Activated CD4-positive, alpha-beta T cell treated with anti-CD3 and anti-CD28 coated beads for 36 hours (primary cell): ENCODE data around the gene KIF13A. TPM values are rescaled to one million over a fixed set of nuclear protein-coding genes. Genes with fewer than 3 reads are reported as not detected.

Source experiments
- ATAC-seq: fragments of 200-7000 bp; cut with Tn5 transposase; one replicate; pipeline ENCODE4 v1.10.0; 2021; ENCODE audit warnings: mild to moderate bottlenecking, moderate library complexity
- CTCF ChIA-PET: fragments of 350-600 bp; sonication (Branson Sonifier 250); formaldehyde crosslinking; loops from one replicate; lab custom pipeline; 2021; ENCODE audit warnings: antibody characterized with exemption; lab: Charles Lee
- POLR2A ChIA-PET: fragments of 350-600 bp; sonication (Branson Sonifier 250); formaldehyde crosslinking; loops from one replicate; lab custom pipeline; 2021; ENCODE audit warnings: antibody characterized with exemption, inconsistent platforms; lab: Charles Lee
- DNase-seq: peaks from one replicate; pipeline ENCODE4 v3.0.0-alpha.2; 2020
- H3K27ac Mint-ChIP-seq: one replicate; pipeline ENCODE4 v1.8.0; 2021; ENCODE audit warnings: mixed read lengths
- H3K27me3 Mint-ChIP-seq: one replicate; pipeline ENCODE4 v1.8.0; 2021; ENCODE audit warnings: mixed read lengths
- H3K36me3 Mint-ChIP-seq: one replicate; pipeline ENCODE4 v1.8.0; 2021; ENCODE audit warnings: low read depth, mixed read lengths
- H3K4me1 Mint-ChIP-seq: one replicate; pipeline ENCODE4 v1.8.0; 2021; ENCODE audit warnings: mixed read lengths
- H3K4me3 Mint-ChIP-seq: one replicate; pipeline ENCODE4 v1.8.0; 2021; ENCODE audit warnings: mild to moderate bottlenecking, moderate library complexity, mixed read lengths
- H3K9me3 Mint-ChIP-seq: one replicate; pipeline ENCODE4 v1.8.0; 2021; ENCODE audit warnings: low read depth, mixed read lengths
- intact Hi-C, 2 experiments: fragments of 100-400 bp; cut with DNase I in 1 of 2; cut with micrococcal nuclease in 1 of 2; formaldehyde crosslinking; loops; one replicate each; pipeline versions ENCODE4 v1.14.2 to v1.15.1; 2022 to 2024; cut with DNase I, micrococcal nuclease
- total RNA-seq, 2 experiments: library from RNA; stranded (reverse); gene quantifications; one replicate each; pipeline ENCODE4 v1.2.3, GENCODE V29; 2021

KIF13A gene
- total RNA-seq, 2 experiments from 2014 or later, result 0.07 TPM; not detected in 1

DNA sequence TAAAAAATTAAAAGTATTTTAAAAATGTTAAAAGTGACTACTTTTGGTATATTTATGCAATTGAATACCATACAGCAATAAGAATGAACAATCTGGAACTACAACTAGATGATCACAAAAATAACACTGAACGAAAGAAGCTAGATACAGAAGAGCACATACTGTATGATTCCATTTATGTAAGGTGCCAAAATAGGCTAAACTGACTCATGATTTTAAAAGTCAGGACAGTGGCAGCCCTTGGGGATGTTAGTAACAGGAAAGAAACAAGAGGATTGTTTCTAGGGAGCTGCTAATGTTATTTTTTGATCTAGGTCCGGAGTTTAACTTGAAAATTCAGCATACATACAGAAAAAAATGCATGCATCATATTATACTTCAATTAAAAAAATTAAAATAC is 42.3 kb downstream of the KIF13A start:
- H3K4me1 Mint-ChIP-seq, result no peaks in the 10 kb centered on the region
- ChIA-PET POLR2A (no interaction called here), CTCF (no interaction called here)
- no peak overlapping the region for H3K27ac Mint-ChIP-seq
- intact Hi-C loops, result no loop called here
- peaks cover 8% of the 10 kb centered on the region for H3K27me3 Mint-ChIP-seq
- no peaks in the 10 kb centered on the region for H3K9me3 Mint-ChIP-seq
- H3K4me3 Mint-ChIP-seq, result no peak overlapping the region
- DNase-seq, result no peak
- H3K36me3 Mint-ChIP-seq, result no peaks in the 10 kb centered on the region
- no peak for ATAC-seq

- CTCF ChIA-PET, result interaction anchor here (0.6 to 1.0 kb wide), 2 partner anchors 15 to 31 kb away, joined by 3 read pairs; no protein-coding TSS in a partner anchor
These were observed 46.1 kb downstream of the KIF13A start for GRCh38 chr6:17941318-17941717.

GRCh38 chr6:17940151-17940792 is 47.2 kb downstream of the KIF13A start:
- ChIA-PET POLR2A (no interaction called here), CTCF (interaction anchor here (0.6 kb wide), 1 partner anchor 1286 kb away, joined by 3 read pairs; no protein-coding TSS in a partner anchor)
- peaks cover 18% of the 10 kb centered on the region for H3K27me3 Mint-ChIP-seq
- no peaks in the 10 kb centered on the region for H3K36me3 Mint-ChIP-seq
- H3K4me3 Mint-ChIP-seq, result no peak overlapping the region
- intact Hi-C loops, result no loop called here
- H3K27ac Mint-ChIP-seq, result no peak overlapping the region
- H3K9me3 Mint-ChIP-seq, result no peaks in the 10 kb centered on the region
- no peak for ATAC-seq
- H3K4me1 Mint-ChIP-seq, result peaks cover 2% of the 10 kb centered on the region
- DNase-seq, result no peak

More at GRCh38 chr6:17941318-17941717, 46.1 kb downstream of the KIF13A start:
- intact Hi-C loops, result no loop called here
- no peak overlapping the region for H3K27ac Mint-ChIP-seq
- no peaks in the 10 kb centered on the region for H3K9me3 Mint-ChIP-seq
- DNase-seq (no peak), ATAC-seq (no peak)
- POLR2A ChIA-PET, result no interaction called here
- no peaks in the 10 kb centered on the region for H3K4me1 Mint-ChIP-seq
- H3K27me3 Mint-ChIP-seq, result peaks cover 16% of the 10 kb centered on the region
- no peak overlapping the region for H3K4me3 Mint-ChIP-seq
- H3K36me3 Mint-ChIP-seq, result no peaks in the 10 kb centered on the region

- ATAC-seq, result no peak
- ChIA-PET POLR2A (no interaction called here), CTCF (no interaction called here)
- H3K4me1 Mint-ChIP-seq, result peaks cover 4% of the 10 kb centered on the region
- no peak for DNase-seq
- no peak overlapping the region for H3K4me3 Mint-ChIP-seq
- no peaks in the 10 kb centered on the region for H3K36me3 Mint-ChIP-seq
- H3K9me3 Mint-ChIP-seq, result no peaks in the 10 kb centered on the region
- H3K27ac Mint-ChIP-seq, result no peak overlapping the region
- H3K27me3 Mint-ChIP-seq, result peaks cover 15% of the 10 kb centered on the region
- intact Hi-C loops, result no loop called here
These were observed 48.5 kb downstream of the KIF13A start for GRCh38 chr6:17938901-17939300.

GRCh38 chr6:17935188-17936149 is 52.0 kb downstream of the KIF13A start:
- ChIA-PET CTCF (interaction anchor here (0.6 kb wide), 1 partner anchor 76 kb away, joined by 3 read pairs; no protein-coding TSS in a partner anchor), POLR2A (no interaction called here)
- intact Hi-C loops, result no loop called here
- Mint-ChIP-seq H3K4me1 (peaks cover 4% of the 10 kb centered on the region), H3K27ac (no peak overlapping the region), H3K4me3 (no peak overlapping the region), H3K9me3 (no peaks in the 10 kb centered on the region), H3K27me3 (peaks cover 23% of the 10 kb centered on the region), H3K36me3 (no peaks in the 10 kb centered on the region)
- no peak for ATAC-seq
- DNase-seq, result no peak

- CTCF ChIA-PET, result no interaction called here
- Mint-ChIP-seq H3K4me1 (peaks cover 4% of the 10 kb centered on the region), H3K27ac (no peak overlapping the region), H3K36me3 (no peaks in the 10 kb centered on the region), H3K9me3 (no peaks in the 10 kb centered on the region), H3K27me3 (peaks cover 16% of the 10 kb centered on the region), H3K4me3 (no peak overlapping the region)
- POLR2A ChIA-PET, result no interaction called here
- ATAC-seq, result no peak
- intact Hi-C loops, result no loop called here
- no peak for DNase-seq
These were observed 53.7 kb downstream of the KIF13A start for GRCh38 chr6:17933716-17934115.

- ChIA-PET POLR2A (no interaction called here), CTCF (interaction anchor here (0.6 kb wide), 2 partner anchors 16 to 101 kb away, joined by 3 to 4 read pairs; no protein-coding TSS in a partner anchor)
- H3K4me3 Mint-ChIP-seq, result no peak overlapping the region
- peaks cover 16% of the 10 kb centered on the region for H3K27me3 Mint-ChIP-seq
- ATAC-seq, result no peak
- no peaks in the 10 kb centered on the region for H3K36me3 Mint-ChIP-seq
- DNase-seq, result no peak
- no peak overlapping the region for H3K27ac Mint-ChIP-seq
- peaks cover 4% of the 10 kb centered on the region for H3K4me1 Mint-ChIP-seq
- H3K9me3 Mint-ChIP-seq, result no peaks in the 10 kb centered on the region
- intact Hi-C loops, result no loop called here
These were observed 55.0 kb downstream of the KIF13A start for GRCh38 chr6:17932330-17932852.

DNA sequence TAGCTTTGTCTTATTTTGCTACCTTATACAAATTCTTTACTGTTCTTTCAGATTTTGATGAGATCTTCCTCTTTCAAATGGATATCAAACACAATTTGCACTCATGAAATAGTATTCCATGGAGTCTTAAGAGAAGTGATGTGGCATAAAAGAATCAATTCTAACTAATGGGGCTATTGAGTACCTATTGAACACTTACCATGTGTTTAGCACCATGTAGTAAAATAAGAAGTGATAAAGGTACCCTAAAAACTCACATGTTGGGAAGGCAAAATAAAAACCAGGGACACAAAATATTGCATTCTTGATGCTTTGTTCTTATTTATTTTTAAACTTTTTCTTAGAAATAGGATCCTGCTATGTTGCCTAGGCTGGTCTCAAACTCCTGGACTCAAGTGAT is 56.2 kb downstream of the KIF13A start:
- Mint-ChIP-seq H3K36me3 (no peaks in the 10 kb centered on the region), H3K9me3 (no peaks in the 10 kb centered on the region)
- POLR2A ChIA-PET, result no interaction called here

DNA sequence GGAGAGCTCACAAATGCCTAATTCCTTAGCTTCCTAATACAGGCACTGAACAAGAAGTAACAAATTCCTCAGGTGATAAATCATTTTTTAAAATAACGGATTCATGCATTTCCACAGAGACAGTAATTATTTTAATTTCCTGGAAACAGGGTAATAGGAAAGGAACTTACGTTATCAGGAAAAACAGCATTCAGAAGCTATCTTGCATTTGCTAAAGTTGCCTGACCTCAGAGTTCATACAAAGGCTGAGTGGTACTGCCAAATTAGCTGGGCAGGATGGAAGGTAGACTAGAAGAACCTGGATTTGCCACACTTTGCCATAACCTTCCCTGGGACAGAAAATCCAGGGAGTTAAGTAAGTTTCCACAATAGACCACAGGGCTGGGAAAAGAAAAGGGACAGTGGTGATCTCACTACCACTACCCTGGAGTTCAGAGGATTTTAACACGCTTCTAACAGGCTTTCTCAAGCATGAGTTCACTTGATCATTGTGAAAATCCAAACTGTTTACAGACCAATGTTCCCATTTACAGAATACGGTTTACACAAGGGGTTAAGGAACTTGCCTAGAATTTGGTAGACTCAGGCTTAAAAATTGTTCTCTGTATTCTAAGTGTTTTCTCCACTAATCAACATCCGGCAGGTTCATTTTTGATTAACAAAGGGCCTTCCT is 57.0 kb downstream of the KIF13A start:
- no peak overlapping the region for H3K27ac Mint-ChIP-seq
- no peaks in the 10 kb centered on the region for H3K9me3 Mint-ChIP-seq
- DNase-seq (no peak), ATAC-seq (no peak)
- intact Hi-C loops, result no loop called here
- H3K4me1 Mint-ChIP-seq, result peaks cover 3% of the 10 kb centered on the region
- no peak overlapping the region for H3K4me3 Mint-ChIP-seq
- no peaks in the 10 kb centered on the region for H3K36me3 Mint-ChIP-seq
- POLR2A ChIA-PET, result no interaction called here
- peaks cover 10% of the 10 kb centered on the region for H3K27me3 Mint-ChIP-seq
- CTCF ChIA-PET, result no interaction called here

More for the DNA sequence above, 56.2 kb downstream of the KIF13A start:
- ATAC-seq, result no peak
- DNase-seq, result no peak
- peaks cover 4% of the 10 kb centered on the region for H3K4me1 Mint-ChIP-seq
- intact Hi-C loops, result no loop called here
- H3K27me3 Mint-ChIP-seq, result peaks cover 10% of the 10 kb centered on the region
- CTCF ChIA-PET, result no interaction called here
- no peak overlapping the region for H3K4me3 Mint-ChIP-seq
- no peak overlapping the region for H3K27ac Mint-ChIP-seq

- intact Hi-C loops, result no loop called here
- Mint-ChIP-seq H3K4me3 (no peak overlapping the region), H3K36me3 (no peaks in the 10 kb centered on the region), H3K27me3 (peaks cover 17% of the 10 kb centered on the region), H3K4me1 (no peaks in the 10 kb centered on the region), H3K9me3 (no peaks in the 10 kb centered on the region), H3K27ac (no peak overlapping the region)
- CTCF ChIA-PET, result no interaction called here
- ATAC-seq (no peak), DNase-seq (no peak)
- POLR2A ChIA-PET, result no interaction called here
These were observed 58.7 kb downstream of the KIF13A start for GRCh38 chr6:17928514-17929430.
